H1 (cell line): ENCODE measurements around the gene PTPN1. TPM values are rescaled to one million over a fixed set of nuclear protein-coding genes. Genes with fewer than 3 reads are reported as not detected.
A peak's percentile ranks its signal among the peaks of the same experiment; 100 is the strongest.

ENCODE experiments used
- CTCF ChIA-PET: fragments of 300-600 bp; sonication (Branson Sonifier 250); formaldehyde crosslinking; loops from one replicate; lab custom pipeline; 2021; ENCODE audit not compliant: partially characterized antibody; lab: Charles Lee
- POLR2A ChIA-PET: fragments of 300-600 bp; sonication (Branson Sonifier 250); formaldehyde crosslinking; loops from one replicate; lab custom pipeline; 2021; ENCODE audit warnings: inconsistent platforms; ENCODE audit not compliant: partially characterized antibody; lab: Charles Lee
- DNase-seq, 2 experiments: peaks; one replicate each; pipeline versions ENCODE4 v3.0.0 to v3.0.0-alpha.2; 2010 to 2022; ENCODE audit warnings: low spot score in 2 of 2, low read depth in 1 of 2, mixed read lengths in 1 of 2
- FAIRE-seq: peaks from 2 replicates; lab custom pipeline; 2011; peaks lifted over from hg19 to GRCh38; lab: Jason Lieb, UNC
- H2AFZ ChIP-seq: 2 replicates; pipeline ENCODE4 v1.8.1; 2012; ENCODE audit warnings: low read length, inconsistent platforms
- H2AK5ac ChIP-seq: 2 replicates; pipeline ENCODE4 v1.6.1; 2013; ENCODE audit warnings: low read depth, low read length
- H2BK120ac ChIP-seq: replicated peaks from 2 replicates; pipeline ENCODE3; 2013; ENCODE audit warnings: low read depth, low read length, inconsistent platforms
- H2BK12ac ChIP-seq: 2 replicates; pipeline ENCODE4 v1.6.1; 2013; ENCODE audit warnings: low read depth, low read length
- H2BK15ac ChIP-seq: 2 replicates; pipeline ENCODE4 v1.6.1; 2013; ENCODE audit warnings: low read length
- H2BK20ac ChIP-seq: 2 replicates; pipeline ENCODE4 v1.6.1; 2013; ENCODE audit warnings: low read length
- H2BK5ac ChIP-seq: 2 replicates; pipeline ENCODE4 v1.6.1; 2013; ENCODE audit warnings: low read depth, low read length
- H3K14ac ChIP-seq: 2 replicates; pipeline ENCODE4 v1.6.1; 2013; ENCODE audit warnings: inconsistent platforms; ENCODE audit not compliant: insufficient read length
- H3K18ac ChIP-seq: 2 replicates; pipeline ENCODE4 v1.6.1; 2013; ENCODE audit warnings: low read length; ENCODE audit errors: extremely low read depth
- H3K23ac ChIP-seq: 2 replicates; pipeline ENCODE4 v1.6.1; 2013; ENCODE audit warnings: inconsistent platforms; ENCODE audit not compliant: insufficient read length
- H3K23me2 ChIP-seq: 2 replicates; pipeline ENCODE4 v1.6.1; 2013; ENCODE audit warnings: low read depth, low read length
- H3K27ac ChIP-seq: 2 replicates; pipeline ENCODE4 v1.6.1; 2011; ENCODE audit warnings: low read depth, low read length, inconsistent platforms
- H3K27me3 ChIP-seq, 4 experiments: replicated peaks in 1 of 4; 1 replicate in 1 of 4; 2 replicates in 3 of 4; pipeline versions ENCODE4 v1.6.1 to v1.8.1; 2011 to 2013; ENCODE audit warnings: low read length in 3 of 4, mild to moderate bottlenecking in 3 of 4, inconsistent platforms in 2 of 4, mixed read lengths in 2 of 4, moderate library complexity in 1 of 4; ENCODE audit not compliant: control insufficient read depth in 3 of 4, insufficient read depth in 3 of 4; ENCODE audit errors: extremely low read depth in 1 of 4
- H3K36me3 ChIP-seq, 4 experiments: 2 replicates each; pipeline versions ENCODE4 v1.6.1 to v1.8.1; 2011 to 2013; ENCODE audit warnings: mild to moderate bottlenecking in 4 of 4, low read length in 3 of 4, moderate library complexity in 2 of 4, control low read depth in 1 of 4, inconsistent platforms in 1 of 4; ENCODE audit not compliant: insufficient read depth in 4 of 4, control insufficient read depth in 2 of 4
- H3K4ac ChIP-seq: replicated peaks from 2 replicates; pipeline ENCODE3; 2013; ENCODE audit warnings: low read length, low read depth, mixed read lengths, inconsistent platforms; ENCODE audit not compliant: insufficient read length
- H3K4me1 ChIP-seq, 4 experiments: replicated peaks in 1 of 4; 1 replicate in 1 of 4; 2 replicates in 3 of 4; pipeline versions ENCODE4 v1.6.1 to v1.8.1; 2011 to 2013; ENCODE audit warnings: low read length in 3 of 4, inconsistent platforms in 2 of 4, mixed read lengths in 1 of 4; ENCODE audit not compliant: insufficient read depth in 4 of 4, control insufficient read depth in 3 of 4
- H3K4me2 ChIP-seq, 2 experiments: 2 replicates each; pipeline versions ENCODE4 v1.6.1 to v1.8.1; 2011 to 2013; ENCODE audit warnings: low read depth in 2 of 2, low read length in 2 of 2, control low read depth in 1 of 2, inconsistent platforms in 1 of 2, mild to moderate bottlenecking in 1 of 2; ENCODE audit not compliant: insufficient read depth in 1 of 2
- H3K4me3 ChIP-seq, 4 experiments: fragments of 200-600, 300-600 bp in 1 of 4; sonication (generic), shearing (Covaris generic), sonication (Bioruptor Twin) in 1 of 4; 2 replicates each; pipeline versions ENCODE4 v1.5.1 to v1.8.1; 2011 to 2016; ENCODE audit warnings: low read length in 4 of 4, low read depth in 3 of 4, control low read depth in 2 of 4, inconsistent platforms in 2 of 4, mild to moderate bottlenecking in 2 of 4, mixed read lengths in 1 of 4, moderate library complexity in 1 of 4; ENCODE audit not compliant: insufficient read depth in 2 of 4; ENCODE audit errors: extremely low read depth in 1 of 4
- H3K56ac ChIP-seq: replicated peaks from 2 replicates; pipeline ENCODE3; 2013; ENCODE audit warnings: low read depth, mild to moderate bottlenecking, mixed read lengths, low read length, inconsistent platforms; ENCODE audit not compliant: insufficient read length
- H3K79me1 ChIP-seq: 2 replicates; pipeline ENCODE4 v1.6.1; 2013; ENCODE audit warnings: low read depth, low read length, control low read depth
- H3K79me2 ChIP-seq, 2 experiments: 2 replicates each; pipeline versions ENCODE4 v1.6.1 to v1.8.1; 2012 to 2013; ENCODE audit warnings: low read length in 2 of 2, mild to moderate bottlenecking in 2 of 2, inconsistent platforms in 1 of 2; ENCODE audit not compliant: insufficient read depth in 2 of 2, control insufficient read depth in 1 of 2
- H3K9ac ChIP-seq, 4 experiments: replicated peaks in 1 of 4; 1 replicate in 1 of 4; 2 replicates in 3 of 4; pipeline versions ENCODE4 v1.6.1 to v1.8.1; 2011 to 2013; ENCODE audit warnings: low read depth in 3 of 4, low read length in 3 of 4, control low read depth in 2 of 4, mild to moderate bottlenecking in 2 of 4, moderate library complexity in 2 of 4, inconsistent platforms in 1 of 4; ENCODE audit errors: extremely low read depth in 1 of 4
- H3K9me3 ChIP-seq, 2 experiments: 2 replicates each; pipeline versions ENCODE4 v1.6.1 to v1.8.1; 2012 to 2013; ENCODE audit warnings: mild to moderate bottlenecking in 2 of 2, moderate library complexity in 2 of 2, control low read depth in 1 of 2, inconsistent platforms in 1 of 2, low read depth in 1 of 2, low read length in 1 of 2, mixed read lengths in 1 of 2; ENCODE audit not compliant: insufficient read depth in 2 of 2
- H4K20me1 ChIP-seq, 2 experiments: replicated peaks in 1 of 2; 2 replicates each; pipeline versions ENCODE3 to v1.8.1; 2011 to 2013; ENCODE audit warnings: inconsistent platforms in 2 of 2, low read length in 2 of 2, mild to moderate bottlenecking in 1 of 2; ENCODE audit not compliant: insufficient read depth in 2 of 2, control insufficient read depth in 1 of 2
- H4K5ac ChIP-seq: 2 replicates; pipeline ENCODE4 v1.6.1; 2013; ENCODE audit warnings: low read length, low read depth, mixed read lengths, inconsistent platforms; ENCODE audit not compliant: insufficient read length
- H4K8ac ChIP-seq: 2 replicates; pipeline ENCODE4 v1.8.0; 2013; ENCODE audit warnings: mild to moderate bottlenecking, moderate library complexity, low read length, inconsistent platforms; ENCODE audit not compliant: insufficient read depth; ENCODE audit errors: extremely low read depth
- H4K91ac ChIP-seq: replicated peaks from 2 replicates; pipeline ENCODE3; 2013; ENCODE audit warnings: low read length, mixed read lengths, inconsistent platforms; ENCODE audit not compliant: insufficient read length
- ASH2L ChIP-seq: fragments of 200-600, 300-600 bp; sonication (generic); IDR thresholded peaks from one replicate; pipeline ENCODE4 v1.7.1; 2017; ENCODE audit warnings: low read length
- FOSL1 ChIP-seq: IDR thresholded peaks from 2 replicates; pipeline ENCODE4 v1.6.1; 2011; ENCODE audit warnings: mild to moderate bottlenecking, low read depth, low read length, moderate library complexity; ENCODE audit not compliant: insufficient read depth
- GABPA ChIP-seq: IDR thresholded peaks from 2 replicates; pipeline ENCODE4 v1.6.1; 2011; ENCODE audit warnings: mild to moderate bottlenecking, low read length, moderate library complexity, borderline replicate concordance; ENCODE audit not compliant: insufficient read depth
- KDM5A ChIP-seq: fragments of 200-600 bp; IDR thresholded peaks from 2 replicates; pipeline ENCODE4 v1.7.1; 2012; ENCODE audit warnings: mild to moderate bottlenecking, low read length, inconsistent platforms, mixed read lengths
- NANOG ChIP-seq: IDR thresholded peaks from 2 replicates; pipeline ENCODE4 v1.6.1; 2011; ENCODE audit warnings: low read length, low read depth, mild to moderate bottlenecking, inconsistent platforms; ENCODE audit not compliant: insufficient read depth, poor library complexity, severe bottlenecking
- RXRA ChIP-seq: IDR thresholded peaks from 2 replicates; pipeline ENCODE4 v1.6.1; 2011; ENCODE audit warnings: low read depth, mild to moderate bottlenecking, low read length, moderate library complexity; ENCODE audit not compliant: insufficient read depth
- SIX5 ChIP-seq: IDR thresholded peaks from 2 replicates; pipeline ENCODE4 v1.6.1; 2011; ENCODE audit warnings: mild to moderate bottlenecking, low read depth, low read length
- SP2 ChIP-seq: IDR thresholded peaks from 2 replicates; pipeline ENCODE4 v1.6.1; 2012; ENCODE audit warnings: mild to moderate bottlenecking, low read length, inconsistent platforms
- TAF1 ChIP-seq: IDR thresholded peaks from 2 replicates; pipeline ENCODE4 v1.6.1; 2011; ENCODE audit warnings: mild to moderate bottlenecking, low read depth, low read length
- USF2 ChIP-seq: IDR thresholded peaks from 2 replicates; pipeline ENCODE4 v1.6.1; 2011; ENCODE audit warnings: low read length, improper control_type of control experiment
- WGBS, 2 experiments: shearing (Covaris generic) in 1 of 2; methylation state at CpG; one replicate each; pipeline versions ENCODE4 v1.1.6 to v1.1.7; 2013 to 2015; ENCODE audit warnings: low lambda C conversion rate in 2 of 2, mixed read lengths in 2 of 2, inconsistent platforms in 1 of 2, low coverage in 1 of 2, missing lambda C conversion rate in 1 of 2; ENCODE audit not compliant: insufficient replicate concordance in 2 of 2, insufficient coverage in 1 of 2, insufficient read length in 1 of 2; ENCODE audit errors: extremely low coverage in 1 of 2, missing lambda C conversion rate in 1 of 2; 5-methylcytosine and 5-hydroxymethylcytosine counted together
- polyA plus RNA-seq, 7 experiments: library from polyadenylated mRNA; depleted of rRNA in 3 of 7; stranded (reverse) in 5 of 7; unstranded in 2 of 7; fragments of >200 nt in 5 of 7; fragments of 200-250 nt in 2 of 7; gene quantifications; 1 replicate in 5 of 7; 2 replicates in 1 of 7; 4 replicates in 1 of 7; pipeline versions ENCODE4 v1.2.1 to v1.2.3, GENCODE V29; 2011 to 2013; ENCODE audit warnings: missing spikeins in 2 of 7, mixed read lengths in 2 of 7
- total RNA-seq: library from RNA; stranded (reverse); fragmentation: NEBNext Ultra II Directional; extraction: Animal tissue kit (Norgen Biotek cat#: 25700); gene quantifications from 2 replicates; pipeline ENCODE4 v1.2.1, GENCODE V29; 2021

PTPN1 gene
- total and polyA plus RNA-seq, 2 of the 8 experiments (the other 6 are each of a cell fraction or from before 2014, with no cell fraction given), result 18.6 to 32.1 TPM

GRCh38 chr20:50510706-50511542, 741 bp downstream of the PTPN1 start:
- ChIA-PET POLR2A (interaction anchor here (0.7 to 2.1 kb wide), 9 partner anchors 9 to 64 kb away, joined by 3 to 13 read pairs (median 5); no protein-coding TSS in a partner anchor), CTCF (interaction anchor here (0.6 to 1.7 kb wide), 9 partner anchors 9 to 1113 kb away, joined by 3 to 7 read pairs (median 4); no protein-coding TSS in a partner anchor)
- Histone ChIP-seq H4K91ac (no peak overlapping the region), H2AK5ac (no peak overlapping the region), H3K27me3 (no peaks in the 10 kb centered on the region), H3K4me2 (peak overlapping the region; percentile 79 to 91), H3K9ac (peak overlapping the region; percentile 86 to 97 (median 88)), H4K5ac (peak overlapping the region; percentile 75), H2BK12ac (no peak overlapping the region), H3K9me3 (no peaks in the 10 kb centered on the region), H2BK20ac (no peak overlapping the region), H3K79me1 (peaks cover 11% of the 10 kb centered on the region; the same call in 1 of the 2 replicates), H3K23me2 (peaks cover 8% of the 10 kb centered on the region; the same call in 1 of the 2 replicates), H3K4me3 (peak overlapping the region; percentile 81 to 96 (median 89)), H2BK5ac (peak overlapping the region; percentile 82), H3K4ac (no peak overlapping the region), H3K56ac (peak overlapping the region; percentile 19), H2BK15ac (no peak overlapping the region), H3K27ac (peak overlapping the region; percentile 62), H3K23ac (no peak overlapping the region), H3K18ac (0 out of 2 replicates have a peak overlapping the region, but pooled peaks have one; percentile 38), H2AFZ (no peak overlapping the region; the same call in 1 of the 2 replicates), H3K36me3 (no peaks in the 10 kb centered on the region), H4K20me1 (peaks cover 0 to 8% of the 10 kb centered on the region in 2 experiments), H4K8ac (peak overlapping the region; percentile 58; the same call in 1 of the 2 replicates), H3K14ac (no peak overlapping the region), H2BK120ac (no peak overlapping the region), H3K79me2 (peaks cover 8 to 53% of the 10 kb centered on the region in 2 experiments), H3K4me1 (peaks cover 3 to 7% (median 5%) of the 10 kb centered on the region in 4 experiments)
- WGBS, 2 experiments, result 15% methylated on average over 31 of the region's 32 CpGs; no CpG with 5 or more reads in 1 of the 2 experiments
- FAIRE-seq, result no peak
- no peak for DNase-seq
- TF ChIP-seq KDM5A (no peak), TAF1 (no peak), FOSL1 (no peak), NANOG (no peak), SIX5 (no peak), GABPA (no peak), SP2 (no peak), RXRA (no peak), USF2 (no peak), ASH2L (no peak)
